HG03097 (cell line): ENCODE measurements around the gene C1orf21.
A peak's percentile ranks its signal among the peaks of the same experiment; 100 is the strongest.

ENCODE experiments used
- ATAC-seq: cut with Tn5 transposase; IDR thresholded peaks from one replicate; pipeline ENCODE4 v1.9.1; 2021; ENCODE audit not compliant: unreplicated experiment, low FRiP score

Gene C1orf21

DNA sequence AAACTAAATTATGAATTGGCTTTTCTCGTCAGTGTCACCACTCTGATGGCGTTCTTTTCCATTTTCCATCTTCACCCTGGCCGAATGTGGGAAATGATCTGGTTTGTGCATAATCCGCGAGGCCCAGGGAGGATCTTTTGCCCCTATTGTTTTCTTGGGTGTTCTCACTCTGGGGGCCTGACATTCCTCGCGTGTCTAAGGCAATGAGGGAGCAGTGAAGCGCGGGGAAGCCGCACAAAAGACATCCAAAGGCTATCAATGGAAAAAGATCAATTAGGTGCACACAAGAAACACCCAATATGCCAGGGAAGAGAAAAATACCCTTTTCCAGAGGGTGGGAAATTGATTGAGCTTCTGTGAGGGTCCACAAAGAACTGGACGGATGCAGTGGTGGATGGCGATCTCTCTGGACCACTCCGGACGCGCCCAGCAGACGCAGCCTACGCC, 941 bp upstream of the C1orf21 start:
- no peak for ATAC-seq

DNA sequence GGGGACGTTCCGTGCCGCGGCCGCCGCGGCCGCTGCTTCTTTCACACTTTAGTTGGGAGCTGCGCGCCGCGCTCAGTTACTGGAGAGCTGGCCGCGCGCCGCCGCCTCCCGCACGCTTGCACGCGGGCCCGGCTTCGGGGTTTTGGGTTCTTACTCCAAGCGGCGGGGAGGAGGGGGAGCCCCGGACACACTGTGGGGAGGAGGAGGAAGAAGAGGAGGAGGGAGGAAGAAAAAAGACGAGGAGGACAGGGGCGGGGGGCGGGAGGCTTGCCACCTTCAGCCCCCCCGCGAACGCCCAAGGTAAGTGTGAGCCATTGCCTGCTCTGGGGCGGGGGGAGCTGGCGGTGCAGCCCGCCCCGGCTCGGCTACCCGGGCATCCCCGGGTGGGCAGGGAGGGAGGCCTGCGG, 243 bp downstream of the C1orf21 start:
- ATAC-seq = peak; percentile 35

DNA sequence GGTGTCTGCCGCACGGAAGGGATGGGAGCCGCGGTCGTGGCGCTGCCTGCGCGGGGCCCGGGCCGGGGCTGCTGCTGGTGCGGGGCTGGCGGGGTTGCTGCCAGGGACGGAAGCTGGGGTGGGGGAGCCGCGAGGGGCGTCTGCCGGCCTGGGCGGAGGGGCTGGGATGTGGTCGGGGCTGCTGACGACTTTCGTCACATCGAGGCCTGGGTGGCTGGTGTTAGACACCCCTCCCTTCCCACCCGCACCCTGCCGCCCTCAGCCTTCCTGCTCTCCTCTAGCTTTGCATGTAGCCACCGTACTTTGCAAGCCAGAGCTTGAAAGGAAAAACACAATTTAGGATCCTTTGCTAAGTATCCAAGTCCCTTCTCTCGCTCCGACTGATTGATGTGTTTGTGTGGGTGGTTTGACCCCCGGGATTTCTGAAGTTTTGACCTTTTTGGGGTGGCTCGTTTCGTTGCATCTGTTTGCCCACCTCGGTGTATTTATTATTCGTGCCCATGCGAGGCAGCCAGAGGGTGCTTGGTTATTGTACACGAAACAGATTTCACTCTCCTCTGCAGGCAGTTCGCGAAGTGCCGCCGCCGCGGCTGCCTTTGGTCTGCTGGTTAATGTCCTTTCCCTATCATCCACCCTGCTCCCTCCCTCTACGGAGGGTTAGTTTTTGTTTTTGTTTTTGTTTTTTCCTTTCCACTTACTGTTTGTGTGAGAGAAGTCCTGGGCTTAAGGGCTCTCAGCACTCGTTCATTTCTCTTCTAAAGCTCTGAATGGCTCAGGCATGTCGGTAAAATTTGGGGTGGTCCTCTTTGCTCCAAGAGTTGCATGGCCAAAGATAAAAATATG, 868 bp downstream of the C1orf21 start:
- no peak for ATAC-seq

DNA sequence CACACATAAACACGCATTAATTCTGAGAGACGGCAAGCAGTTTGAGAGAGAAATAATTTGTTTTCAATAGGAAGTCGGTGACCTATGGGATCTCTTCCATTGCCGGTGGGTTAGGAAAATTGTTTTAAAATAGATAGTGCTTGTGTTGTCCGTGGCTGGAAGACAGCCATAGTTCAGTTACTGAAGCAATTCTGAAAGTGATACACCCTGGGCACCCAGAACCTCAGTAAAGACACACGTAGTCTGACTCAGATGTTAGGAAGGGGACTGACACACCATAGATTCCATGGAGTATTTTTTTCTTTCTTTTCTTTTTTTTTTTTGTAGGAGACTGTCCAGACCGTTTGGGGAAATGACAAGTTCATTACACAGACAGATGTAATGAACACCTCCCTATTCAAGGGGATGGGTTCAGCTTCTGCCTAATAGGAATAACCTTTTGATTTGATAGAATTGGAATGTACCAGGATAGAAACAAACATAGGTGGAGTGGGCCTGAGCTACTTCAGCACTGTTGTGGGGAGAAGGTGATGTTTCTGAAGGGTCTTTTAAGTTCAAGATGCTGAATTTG, 1.6 kb downstream of the C1orf21 start:
- no peak for ATAC-seq

DNA sequence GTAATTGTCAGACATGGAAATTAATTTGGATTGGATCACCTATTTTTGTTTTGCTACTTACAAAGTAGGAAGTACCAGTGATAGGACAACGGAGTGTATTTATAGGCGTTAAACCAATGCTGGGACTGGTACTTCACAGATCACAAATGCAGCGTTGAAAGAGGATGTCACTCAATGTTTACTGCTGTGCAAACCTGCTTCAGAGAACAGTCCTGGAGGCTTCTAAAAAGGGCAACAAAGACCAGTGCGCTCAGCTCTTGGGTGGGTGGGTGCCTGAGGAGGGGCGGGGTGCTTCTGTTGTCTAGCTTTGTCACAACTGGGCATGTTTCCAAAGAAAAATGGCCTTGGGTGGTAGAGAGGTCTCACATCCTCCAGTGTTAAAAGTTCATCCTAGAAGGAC, 2.1 kb downstream of the C1orf21 start:
- ATAC-seq = no peak

DNA sequence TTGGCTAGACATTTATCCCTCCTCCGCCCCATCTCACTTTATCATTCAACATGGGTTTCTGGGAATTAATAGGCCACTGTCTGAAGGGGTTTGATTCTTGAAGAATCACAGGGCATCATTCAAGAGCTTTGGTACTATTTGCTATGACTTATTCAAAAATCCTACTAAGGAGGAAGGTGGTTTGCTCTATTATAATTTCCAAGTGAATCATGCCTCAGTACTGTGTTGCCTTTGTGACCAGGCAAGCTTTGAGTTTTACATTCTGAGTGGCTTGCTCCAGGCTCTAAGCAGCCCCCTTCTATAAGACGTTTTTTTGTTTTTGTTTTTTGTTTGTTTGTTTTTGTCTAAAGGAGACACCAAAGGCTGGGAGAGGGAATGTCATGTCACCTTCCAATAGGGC, 2.6 kb downstream of the C1orf21 start:
- ATAC-seq = no peak

DNA sequence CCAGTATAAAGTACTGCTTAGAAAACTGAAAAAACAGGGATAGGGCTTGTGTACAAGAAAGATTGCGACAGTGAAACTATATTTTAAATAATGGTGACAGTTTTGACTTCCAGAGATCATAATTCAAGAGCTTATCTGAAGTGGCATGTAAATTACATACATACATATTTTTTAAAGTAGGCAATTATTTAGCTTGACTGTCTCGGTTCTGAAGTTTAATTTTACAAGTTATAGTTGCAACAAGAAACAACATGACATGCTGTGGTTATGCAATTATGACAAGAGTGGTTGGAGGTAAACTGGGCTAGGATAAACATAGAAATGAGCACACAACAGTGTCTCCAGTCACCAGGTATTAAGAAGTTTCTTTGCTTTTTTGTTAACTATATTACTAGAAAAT, 4.1 kb downstream of the C1orf21 start:
- ATAC-seq = no peak

DNA sequence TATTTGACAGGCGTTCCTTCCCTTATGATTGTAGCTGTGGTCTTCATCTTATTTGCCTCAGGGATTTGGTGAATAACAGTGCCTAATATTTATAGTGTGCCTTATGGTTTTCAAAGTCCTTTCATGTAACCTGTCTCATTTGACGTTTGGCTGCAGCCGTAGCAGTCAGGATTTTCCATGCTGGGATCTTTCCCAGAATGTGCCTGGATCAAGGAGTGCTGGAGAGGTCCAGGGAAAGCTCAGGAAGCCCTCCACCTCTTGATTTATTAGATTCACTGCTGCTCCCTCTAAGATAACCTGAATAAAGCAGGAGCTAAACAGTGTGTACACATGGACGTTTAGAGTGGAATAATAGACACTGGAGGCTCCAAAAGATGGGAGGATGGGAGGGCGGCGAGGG, 5.2 kb downstream of the C1orf21 start:
- ATAC-seq = no peak

DNA sequence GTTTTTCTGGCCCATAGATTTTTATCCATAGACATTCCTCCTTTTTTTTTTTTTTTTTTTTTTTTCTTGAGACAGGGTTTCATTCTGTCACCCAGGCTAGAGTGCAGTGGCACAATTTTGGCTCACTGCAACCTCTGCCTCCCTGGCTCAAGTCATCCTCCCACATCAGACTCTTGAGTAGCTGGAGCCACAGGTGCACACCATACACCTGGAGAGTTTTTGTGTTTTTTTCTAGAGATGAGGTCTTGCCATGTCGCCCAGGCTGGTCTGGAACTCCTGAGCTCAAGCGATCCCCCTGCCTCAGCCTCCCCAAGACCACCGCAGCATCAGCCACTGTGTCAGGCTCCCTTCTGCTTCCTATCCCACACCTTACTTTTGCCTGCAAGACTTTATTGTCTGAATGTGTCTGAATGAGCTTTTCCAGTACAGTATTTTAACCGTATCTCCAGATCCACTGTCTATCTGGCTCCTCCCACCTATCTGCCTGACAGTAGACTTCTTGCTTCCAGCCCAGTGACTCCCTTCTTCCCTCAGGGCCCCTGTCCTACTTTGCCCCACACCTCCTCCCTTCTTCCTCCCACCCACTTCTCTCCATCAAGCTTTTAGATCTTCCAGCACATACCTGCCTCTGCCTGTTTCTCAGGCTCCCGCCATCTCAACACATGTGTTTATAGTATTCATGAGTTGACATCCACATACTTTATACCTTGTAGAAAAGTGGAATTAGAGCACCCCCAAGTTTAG, 6.1 kb downstream of the C1orf21 start:
- ATAC-seq = no peak

DNA sequence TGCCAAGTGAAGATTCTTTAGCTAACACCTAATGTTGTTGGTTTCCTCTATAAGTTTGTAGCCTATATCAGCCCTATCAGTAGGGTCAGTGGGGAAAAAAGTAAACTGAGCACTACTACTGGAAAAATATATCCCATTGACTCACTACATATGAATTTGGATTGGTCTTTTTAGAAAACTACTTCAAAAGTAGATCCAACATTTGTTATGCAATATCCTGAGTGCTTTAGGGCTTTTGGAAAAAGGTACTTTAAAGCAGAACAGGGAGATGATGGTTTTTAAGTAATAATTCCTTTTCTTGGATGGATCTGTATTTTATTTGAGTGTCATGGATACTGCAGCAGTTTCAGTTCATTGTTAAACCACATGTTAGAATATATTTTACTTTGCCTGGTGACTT, 7.1 kb downstream of the C1orf21 start:
- ATAC-seq = no peak

DNA sequence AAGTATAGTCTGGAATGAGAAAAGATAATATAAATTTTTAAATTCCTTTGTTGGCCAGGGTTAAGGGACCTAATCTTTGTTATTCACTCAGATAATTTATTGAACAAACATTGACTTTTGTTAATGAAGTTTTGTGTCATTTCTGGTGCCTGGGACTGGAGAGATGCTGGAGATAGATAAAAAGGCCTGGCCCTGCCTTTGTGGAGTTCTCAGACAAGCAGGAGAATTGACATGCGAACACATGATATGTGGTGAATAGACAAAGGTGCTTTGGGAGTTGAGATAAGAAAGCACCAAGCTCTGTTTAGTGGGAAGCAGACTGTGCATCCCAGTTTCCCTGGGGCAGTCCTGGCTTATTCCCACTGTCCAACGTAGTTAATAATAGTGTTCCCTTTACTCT, 8.5 kb downstream of the C1orf21 start:
- no peak for ATAC-seq

DNA sequence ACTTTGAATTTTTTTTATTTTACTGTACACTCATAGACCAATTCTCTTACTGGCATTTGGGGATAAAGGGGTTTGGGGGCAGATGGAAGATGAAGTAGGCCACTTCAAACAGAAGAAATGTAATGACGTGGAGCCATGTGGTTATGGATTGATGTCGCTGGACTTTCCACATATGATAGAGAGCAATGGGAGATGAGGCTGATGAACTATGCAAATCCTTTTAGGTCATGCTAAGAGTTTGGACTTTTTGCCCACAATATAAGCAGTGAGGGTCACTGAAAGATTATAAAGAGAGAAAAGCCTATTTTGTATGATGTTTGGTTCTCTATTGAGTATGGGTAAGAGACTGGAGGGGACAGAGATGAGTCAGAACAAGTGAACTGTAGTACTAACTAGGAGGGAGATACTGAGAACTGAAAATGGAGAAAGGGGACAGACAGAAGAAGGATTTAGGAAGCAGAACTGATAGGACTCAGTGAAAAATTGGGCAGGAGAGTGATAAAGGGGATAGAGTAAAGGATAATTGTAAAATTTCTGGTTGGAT, 9.2 kb downstream of the C1orf21 start:
- ATAC-seq = no peak

DNA sequence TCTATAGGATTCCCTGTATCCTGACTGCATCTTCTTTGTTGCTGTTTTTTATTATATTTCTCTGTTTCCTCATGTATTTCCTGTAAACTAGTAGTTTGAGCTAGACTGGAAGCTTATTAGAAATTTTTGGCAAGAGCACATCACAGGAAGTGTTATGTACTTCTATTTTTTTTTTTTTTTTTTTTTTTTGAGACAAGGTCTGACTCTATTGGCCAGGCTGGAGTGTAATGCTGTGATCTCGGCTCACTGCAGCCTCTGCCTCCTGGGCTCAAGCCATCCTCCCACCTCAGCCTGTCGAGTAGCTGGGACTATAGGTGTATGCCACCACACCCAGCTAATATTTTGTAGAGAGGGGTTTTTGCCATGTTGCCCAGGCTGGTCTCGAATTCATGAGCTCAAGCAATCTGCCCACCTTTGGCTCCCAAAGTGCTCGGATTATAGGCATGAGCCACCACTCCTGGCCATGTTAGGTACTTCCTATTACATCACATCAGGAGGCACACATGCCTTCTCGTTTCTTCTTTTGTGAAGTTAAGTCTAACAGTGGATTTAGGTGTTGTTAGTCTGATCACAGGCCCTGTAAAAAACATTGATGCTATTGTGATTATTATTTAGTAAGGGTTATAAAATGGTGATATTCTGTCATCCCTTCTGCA, 12.5 kb downstream of the C1orf21 start:
- no peak for ATAC-seq

DNA sequence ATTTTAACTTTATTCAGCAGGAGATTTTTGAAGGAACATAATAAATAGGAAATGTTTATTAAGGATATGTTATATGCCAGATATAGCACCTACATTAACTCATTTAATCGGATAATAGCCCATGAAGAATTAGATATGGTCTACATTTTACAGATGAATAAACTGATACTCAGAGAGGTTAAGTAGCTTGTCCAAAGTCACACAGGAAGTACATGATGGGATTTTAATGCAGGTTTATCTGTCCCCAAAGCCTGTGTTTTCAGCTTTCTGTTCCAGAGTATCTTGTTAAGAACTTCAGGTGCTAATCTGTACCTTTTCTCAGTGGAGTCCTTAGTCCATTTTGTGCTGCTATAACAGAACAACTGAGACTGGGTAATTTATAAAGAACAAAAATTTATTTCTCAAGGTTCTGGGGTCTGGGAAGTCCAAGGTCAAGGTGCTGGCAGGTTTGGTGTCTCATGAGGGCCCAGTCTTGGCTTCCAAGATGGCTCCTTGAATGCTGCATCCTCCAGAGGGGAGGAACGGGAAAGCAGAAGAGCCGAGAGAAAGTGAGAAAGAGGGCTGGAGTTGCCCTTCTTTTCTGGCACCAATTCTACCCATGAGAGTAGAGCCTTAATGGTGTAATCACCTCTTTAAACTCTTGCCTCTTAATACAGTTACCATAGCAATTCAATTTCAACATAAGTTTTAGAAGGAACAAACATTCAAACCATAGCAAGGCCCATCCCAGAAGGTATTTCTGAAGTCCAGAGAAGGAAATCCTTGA, 17.3 kb downstream of the C1orf21 start:
- ATAC-seq = no peak

DNA sequence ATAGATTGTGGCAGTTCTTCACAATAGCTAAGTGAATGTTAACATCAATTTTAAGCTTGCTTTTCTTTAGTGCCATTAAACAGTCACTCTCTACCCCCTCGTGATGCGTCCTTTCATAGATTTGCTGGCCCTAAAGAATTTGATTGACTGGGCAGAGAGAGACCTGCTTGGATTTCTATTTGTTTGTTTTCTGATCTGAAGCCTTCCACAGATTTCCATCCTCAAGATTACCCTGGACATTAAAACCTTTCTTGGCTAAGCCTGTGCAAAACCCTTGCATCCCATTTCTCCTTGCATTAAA, 17.8 kb downstream of the C1orf21 start:
- ATAC-seq = no peak

DNA sequence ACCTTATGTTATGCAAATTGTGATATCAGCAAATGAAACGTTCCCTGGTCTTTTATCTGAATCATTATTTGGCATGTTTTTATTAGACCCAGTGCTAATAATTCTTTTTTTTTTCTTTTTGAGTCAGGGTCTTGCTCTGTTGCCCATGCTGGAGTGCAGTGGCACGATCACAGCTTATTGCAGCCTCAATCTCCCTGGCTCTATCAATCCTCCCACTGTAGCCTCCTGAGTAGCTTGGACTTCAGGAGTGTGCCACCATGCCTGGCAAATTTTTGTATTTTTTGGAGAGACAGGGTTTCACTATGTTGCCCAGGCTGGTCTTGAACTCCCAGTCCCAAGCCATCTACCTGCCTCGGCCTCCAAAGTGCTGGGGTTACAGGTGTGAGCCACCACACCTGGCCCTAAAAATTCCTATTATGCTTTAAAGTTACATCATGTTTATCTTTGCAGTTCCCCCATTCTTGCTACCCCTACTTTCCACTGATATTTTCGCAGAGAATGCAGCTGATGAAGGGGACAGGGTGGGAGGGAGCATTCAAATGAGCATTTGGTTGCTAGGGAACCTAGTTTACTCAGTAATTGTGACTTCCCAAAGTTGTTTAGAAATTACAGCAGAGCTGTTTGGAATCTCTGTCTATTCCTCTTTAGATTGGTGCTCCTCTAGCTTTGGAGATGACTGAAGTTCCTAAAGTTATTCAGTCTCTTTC, 18.4 kb downstream of the C1orf21 start:
- no peak for ATAC-seq

DNA sequence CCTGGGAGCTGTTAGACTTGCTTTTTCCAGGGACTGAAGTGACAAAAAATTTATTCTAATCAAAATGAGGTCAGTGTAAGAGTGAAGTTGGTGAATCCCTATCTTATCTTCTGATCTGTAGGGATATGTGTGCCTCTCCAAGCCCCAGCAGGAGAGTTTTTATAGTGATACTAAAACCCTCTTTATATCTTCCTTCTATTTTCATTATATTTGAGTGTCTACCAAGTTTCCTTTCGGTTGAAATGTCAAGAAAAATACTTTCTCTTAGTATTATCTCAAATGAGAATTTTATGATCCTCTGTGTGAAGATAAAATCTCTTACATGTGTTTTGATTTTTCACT, 18.9 kb downstream of the C1orf21 start:
- no peak for ATAC-seq

DNA sequence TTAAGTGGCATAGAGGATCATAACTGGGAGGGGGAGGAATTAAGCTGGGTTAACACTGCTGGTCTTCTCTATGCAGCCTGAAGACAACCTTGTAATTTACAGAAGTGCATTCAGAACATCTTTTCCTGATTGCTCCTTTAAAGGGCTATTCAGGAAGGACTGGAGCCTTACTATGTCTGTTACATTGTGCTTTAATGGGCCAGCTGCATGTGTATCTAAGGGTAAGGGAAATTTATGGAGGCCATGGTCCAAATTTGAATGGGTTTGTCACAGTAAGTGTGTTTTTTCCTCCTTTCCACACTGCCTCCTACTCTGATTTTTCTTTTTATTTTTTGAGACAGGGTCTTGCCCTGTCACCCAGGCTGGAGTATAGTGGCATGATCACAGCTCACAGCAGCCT, 19.6 kb downstream of the C1orf21 start:
- no peak for ATAC-seq

DNA sequence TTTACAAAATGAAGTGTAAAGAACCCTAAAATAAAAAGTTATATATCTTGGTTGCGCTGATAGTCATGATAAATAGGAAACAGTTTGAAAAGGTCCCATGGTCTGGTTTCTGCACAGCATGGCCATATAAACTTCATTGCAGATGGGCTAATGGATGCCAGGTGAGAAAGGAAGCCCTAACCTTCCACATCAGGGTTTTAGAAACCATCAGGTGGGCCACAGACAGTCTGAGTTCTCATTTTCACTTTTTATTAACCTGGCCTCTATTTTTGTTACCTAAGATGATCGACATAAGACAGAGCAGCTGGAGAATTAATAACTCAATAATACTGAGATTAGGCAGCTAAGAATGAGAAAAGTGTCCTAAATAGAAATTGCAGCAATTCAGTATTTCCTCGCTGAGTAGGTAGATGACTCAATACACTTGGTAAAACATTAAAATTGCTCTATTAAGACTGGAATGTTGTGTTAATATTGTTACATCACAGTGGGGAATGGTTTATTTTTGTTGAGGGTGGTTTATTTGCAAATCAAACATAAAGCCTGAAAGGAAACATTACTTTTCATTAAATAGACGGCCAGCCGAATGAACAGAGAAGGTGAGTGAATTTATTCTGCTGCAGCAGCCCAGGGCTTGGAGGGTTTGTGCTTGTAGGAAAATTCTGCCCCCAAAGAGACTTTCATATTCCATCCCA, 21.1 kb downstream of the C1orf21 start:
- ATAC-seq = no peak
